Liver (tissue), 10 donors: Measurements from ENCODE around the gene API5. TPM values are rescaled to one million over a fixed set of nuclear protein-coding genes. Genes with fewer than 3 reads are reported as not detected.

Experiments used
- DNase-seq: peaks from one replicate; pipeline ENCODE4 v3.0.0-alpha.2; 2017; ENCODE audit warnings: low spot score
- H3K27ac ChIP-seq, 2 donors: one replicate each; pipeline ENCODE4 v1.7.0; 2013; ENCODE audit warnings: inconsistent platforms in 2 of 2, low read length in 2 of 2, control low read depth in 1 of 2, low read depth in 1 of 2, mild to moderate bottlenecking in 1 of 2
- H3K27me3 ChIP-seq, 4 donors: one replicate each; pipeline versions ENCODE4 v1.6.1 to v1.7.0; 2013; ENCODE audit warnings: low read length in 3 of 4, inconsistent platforms in 1 of 4, mild to moderate bottlenecking in 1 of 4, moderate library complexity in 1 of 4; ENCODE audit not compliant: control insufficient read depth in 4 of 4, insufficient read depth in 4 of 4
- H3K36me3 ChIP-seq, 4 donors: one replicate each; pipeline versions ENCODE4 v1.6.1 to v1.7.0; 2013; ENCODE audit warnings: low read length in 3 of 4, mild to moderate bottlenecking in 3 of 4, low read depth in 1 of 4, moderate library complexity in 1 of 4; ENCODE audit not compliant: control insufficient read depth in 4 of 4, insufficient read depth in 3 of 4
- H3K4me1 ChIP-seq, 4 donors: one replicate each; pipeline versions ENCODE4 v1.6.1 to v1.7.0; 2013; ENCODE audit warnings: low read length in 3 of 4, mild to moderate bottlenecking in 3 of 4, moderate library complexity in 1 of 4; ENCODE audit not compliant: control insufficient read depth in 4 of 4, insufficient read depth in 4 of 4
- H3K4me3 ChIP-seq, 3 donors: one replicate each; pipeline versions ENCODE4 v1.6.1 to v1.7.0; 2013; ENCODE audit warnings: low read length in 3 of 3, control low read depth in 1 of 3, low read depth in 1 of 3, mild to moderate bottlenecking in 1 of 3
- H3K9ac ChIP-seq, 2 donors: one replicate each; pipeline ENCODE4 v1.7.0; 2013; ENCODE audit warnings: low read length in 2 of 2, mild to moderate bottlenecking in 2 of 2, moderate library complexity in 2 of 2, control low read depth in 1 of 2, low read depth in 1 of 2
- H3K9me3 ChIP-seq, 4 donors: one replicate each; pipeline versions ENCODE4 v1.6.1 to v1.7.0; 2013; ENCODE audit warnings: low read length in 3 of 4; ENCODE audit not compliant: control insufficient read depth in 4 of 4
- HNF4A ChIP-seq, 2 donors: conservative IDR thresholded peaks; 2 replicates each; pipeline ENCODE4 v1.6.1; 2016; ENCODE audit warnings: antibody characterized with exemption in 2 of 2, mild to moderate bottlenecking in 2 of 2
- RXRA ChIP-seq, 2 donors: IDR thresholded peaks; 2 replicates each; pipeline ENCODE4 v1.6.1; 2017 to 2018; ENCODE audit warnings: antibody characterized with exemption in 2 of 2, mild to moderate bottlenecking in 1 of 2
- WGBS: extraction: QIAGEN DNeasy Blood & Tissue Kit; methylation state at CpG from one replicate; pipeline ENCODE4 v1.1.7; 2013; 5-methylcytosine and 5-hydroxymethylcytosine counted together
- polyA plus RNA-seq, 2 donors: library from polyadenylated mRNA; stranded (reverse) in 1 of 2; unstranded in 1 of 2; fragments of 200-250 nt in 1 of 2; fragments of >200 nt in 1 of 2; fragmentation: Nextera tagmentation in 1 of 2; extraction: Ambion mirVana in 1 of 2; gene quantifications; one replicate each; pipeline versions ENCODE4 v1.2.1 to v1.2.3, GENCODE V29; 2013 to 2015
- small RNA-seq: library from RNA; depleted of rRNA; stranded (forward); fragments of <200 nt; gene quantifications from one replicate; pipeline ENCODE3, GENCODE V24; 2014
- total RNA-seq, 2 donors: library from RNA; depleted of rRNA; stranded (reverse); fragments of >200 nt; gene quantifications; one replicate each; pipeline ENCODE4 v1.2.3, GENCODE V29; 2014
- TF ChIP-seq, protein P1 (sequence below): fragments of 150-350 bp; IDR thresholded peaks from 2 replicates; pipeline ENCODE4 v1.5.1; 2017; ENCODE audit warnings: improper control_type of control experiment, low read depth, low read length; ENCODE audit not compliant: missing input control
- TF ChIP-seq, protein P2 (sequence below): IDR thresholded peaks from 2 replicates; pipeline ENCODE4 v1.6.1; 2016; ENCODE audit warnings: antibody characterized with exemption
- donor health status: healthy.
- donor health status: healthy.
- donor health status: healthy.
- donor health status: healthy.
- donor health status: healthy.

Gene API5
- total and polyA plus RNA-seq, 4 donors: 23.0 to 61.6 (median 34.2) TPM

DNA sequence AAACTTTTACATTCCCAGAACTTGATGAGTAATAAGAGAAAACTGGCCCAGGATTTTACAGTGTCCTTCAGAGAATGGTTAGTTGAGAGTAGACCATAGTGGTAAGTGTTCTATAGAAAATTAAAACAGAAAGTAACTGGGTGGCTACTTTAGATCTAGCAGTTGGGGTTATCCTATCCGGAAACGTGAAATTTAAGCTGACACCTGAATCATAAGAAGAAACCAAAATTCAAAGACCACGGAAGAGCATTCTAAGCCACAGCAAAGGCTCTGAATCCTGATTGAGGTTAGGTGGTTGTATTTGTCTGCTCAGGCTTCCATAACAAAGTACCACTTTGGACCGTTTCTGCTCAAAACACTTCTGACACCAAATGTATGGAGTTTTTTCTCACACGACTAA, 80.9 kb downstream of the API5 start (continued):
- TF ChIP-seq, protein P1, sequence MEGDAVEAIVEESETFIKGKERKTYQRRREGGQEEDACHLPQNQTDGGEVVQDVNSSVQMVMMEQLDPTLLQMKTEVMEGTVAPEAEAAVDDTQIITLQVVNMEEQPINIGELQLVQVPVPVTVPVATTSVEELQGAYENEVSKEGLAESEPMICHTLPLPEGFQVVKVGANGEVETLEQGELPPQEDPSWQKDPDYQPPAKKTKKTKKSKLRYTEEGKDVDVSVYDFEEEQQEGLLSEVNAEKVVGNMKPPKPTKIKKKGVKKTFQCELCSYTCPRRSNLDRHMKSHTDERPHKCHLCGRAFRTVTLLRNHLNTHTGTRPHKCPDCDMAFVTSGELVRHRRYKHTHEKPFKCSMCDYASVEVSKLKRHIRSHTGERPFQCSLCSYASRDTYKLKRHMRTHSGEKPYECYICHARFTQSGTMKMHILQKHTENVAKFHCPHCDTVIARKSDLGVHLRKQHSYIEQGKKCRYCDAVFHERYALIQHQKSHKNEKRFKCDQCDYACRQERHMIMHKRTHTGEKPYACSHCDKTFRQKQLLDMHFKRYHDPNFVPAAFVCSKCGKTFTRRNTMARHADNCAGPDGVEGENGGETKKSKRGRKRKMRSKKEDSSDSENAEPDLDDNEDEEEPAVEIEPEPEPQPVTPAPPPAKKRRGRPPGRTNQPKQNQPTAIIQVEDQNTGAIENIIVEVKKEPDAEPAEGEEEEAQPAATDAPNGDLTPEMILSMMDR: no peak

DNA sequence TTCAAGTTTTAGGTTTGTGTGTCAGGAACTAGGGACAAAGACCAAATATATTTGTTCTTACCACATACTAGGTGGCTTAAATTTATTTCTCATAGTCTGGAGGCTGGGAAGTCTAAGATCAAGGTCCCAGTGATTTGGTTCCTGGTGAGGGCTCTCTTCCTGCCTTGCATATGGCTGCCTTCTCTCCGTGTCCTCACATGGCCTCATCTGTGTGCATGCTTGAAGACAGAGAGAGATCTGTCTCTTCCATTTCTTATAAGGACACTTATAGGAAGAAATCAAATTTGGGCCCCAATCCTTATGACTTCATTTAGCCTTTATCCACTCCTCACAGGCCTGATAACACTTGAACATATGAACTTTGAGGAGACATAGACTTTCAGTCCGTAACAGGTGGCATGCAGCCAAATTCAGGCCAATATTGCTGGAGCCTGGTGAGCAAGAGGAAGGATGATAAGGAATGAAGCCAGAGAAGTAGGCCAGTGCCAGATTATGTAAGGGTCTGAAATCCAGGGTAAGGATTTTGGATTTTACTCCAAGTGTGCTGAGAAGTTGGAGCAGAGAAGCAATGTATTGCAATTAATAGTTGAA, 82.1 kb downstream of the API5 start:
- no peaks in the 10 kb centered on the region for H3K9me3 ChIP-seq
- no peak overlapping the region for H3K9ac ChIP-seq
- H3K4me1 ChIP-seq: peaks cover 0 to 6% (median 0%) of the 10 kb centered on the region in 4 donors
- WGBS: 54% methylated on average over 2 of the region's 2 CpGs
- peaks cover 0 to 51% (median 43%) of the 10 kb centered on the region in 4 donors for H3K36me3 ChIP-seq
- no peak overlapping the region for H3K4me3 ChIP-seq
- H3K27ac ChIP-seq: no peak overlapping the region
- H3K27me3 ChIP-seq: no peaks in the 10 kb centered on the region
- DNase-seq: peak; percentile 55
- TF ChIP-seq, protein P1: no peak
- TF ChIP-seq RXRA (IDR thresholded peaks at IDR 0.05): peak in 1 of 2 donors; percentile 27
- TF ChIP-seq, protein P2, sequence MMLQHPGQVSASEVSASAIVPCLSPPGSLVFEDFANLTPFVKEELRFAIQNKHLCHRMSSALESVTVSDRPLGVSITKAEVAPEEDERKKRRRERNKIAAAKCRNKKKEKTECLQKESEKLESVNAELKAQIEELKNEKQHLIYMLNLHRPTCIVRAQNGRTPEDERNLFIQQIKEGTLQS: no peak
- TF ChIP-seq HNF4A (conservative IDR thresholded peaks at IDR 0.05): peak in 1 of 2 donors; percentile 16

Small RNA genes within 50 kb of the gene (small RNA-seq; reads per million reads assigned to genes)
- not detected for gene RF00019

Other genes with a start within 250 kb of the API5 start
- gene TTC17, start 46.9 kb downstream of the API5 start, total RNA-seq: 10 to 100 TPM; 50.5 to 88.6 TPM
- gene TTC17, start 46.9 kb downstream of the API5 start, polyA plus RNA-seq: 10 to 100 TPM; 18.9 to 36.6 TPM